Skeletal muscle tissue (tissue), 4 donors: Measurements from ENCODE around the gene C1GALT1C1. TPM values are rescaled to one million over a fixed set of nuclear protein-coding genes. Genes with fewer than 3 reads are reported as not detected.
"Not testable (repeated sequence)": the region's sequence is repeated elsewhere in the genome, so short reads cannot be mapped to it uniquely, and the experiment has no call there.

Source experiments
- H3K27ac ChIP-seq: one replicate; pipeline ENCODE4 v1.7.0; 2013; ENCODE audit warnings: mild to moderate bottlenecking, low read depth, low read length, inconsistent platforms
- H3K27me3 ChIP-seq, 3 donors: one replicate each; pipeline ENCODE4 v1.7.0; 2013; ENCODE audit warnings: low read length in 3 of 3; ENCODE audit not compliant: control insufficient read depth in 3 of 3, insufficient read depth in 3 of 3
- H3K36me3 ChIP-seq, 3 donors: one replicate each; pipeline ENCODE4 v1.7.0; 2013; ENCODE audit warnings: low read length in 3 of 3; ENCODE audit not compliant: control insufficient read depth in 3 of 3, insufficient read depth in 3 of 3
- H3K4me1 ChIP-seq, 3 donors: one replicate each; pipeline ENCODE4 v1.7.0; 2013; ENCODE audit warnings: low read length in 3 of 3, mild to moderate bottlenecking in 3 of 3; ENCODE audit not compliant: control insufficient read depth in 3 of 3, insufficient read depth in 3 of 3
- H3K4me3 ChIP-seq, 3 donors: one replicate each; pipeline ENCODE4 v1.7.0; 2013; ENCODE audit warnings: low read length in 3 of 3
- H3K9ac ChIP-seq, 3 donors: one replicate each; pipeline ENCODE4 v1.7.0; 2013; ENCODE audit warnings: low read length in 3 of 3, mild to moderate bottlenecking in 3 of 3, moderate library complexity in 2 of 3, low read depth in 1 of 3
- H3K9me3 ChIP-seq, 3 donors: one replicate each; pipeline ENCODE4 v1.7.0; 2013; ENCODE audit warnings: low read length in 3 of 3; ENCODE audit not compliant: control insufficient read depth in 3 of 3
- total RNA-seq: library from RNA; depleted of rRNA; stranded (reverse); fragments of >200 nt; gene quantifications from one replicate; pipeline ENCODE4 v1.2.3, GENCODE V29; 2014
- donor health status: Osteomylitis.

The C1GALT1C1 gene
- total RNA-seq, 1 donor from 2014 or later: 16.2 TPM

DNA sequence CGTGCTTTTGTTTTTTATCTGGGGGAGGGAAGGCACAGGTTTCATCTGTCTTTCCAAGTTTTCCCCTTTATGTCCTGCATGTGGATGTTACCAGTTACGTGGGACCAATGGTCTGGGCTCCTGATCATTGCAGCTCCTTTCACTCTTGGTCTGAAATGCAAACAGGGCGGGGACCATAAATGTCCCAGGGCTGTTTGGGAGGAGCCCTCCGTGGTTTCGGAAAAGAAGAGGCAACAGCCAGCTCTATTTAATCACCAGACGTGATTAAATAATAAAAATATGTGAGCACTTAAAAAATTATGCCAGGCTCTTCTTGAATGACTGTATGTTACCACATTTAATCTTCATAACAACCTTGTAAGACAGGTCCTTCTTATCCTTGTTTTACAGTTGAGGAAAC lies 30.8 kb upstream of the C1GALT1C1 start:
- Histone ChIP-seq H3K27ac (no peak overlapping the region), H3K4me1 (no peaks in the 10 kb centered on the region), H3K36me3 (no peaks in the 10 kb centered on the region), H3K9ac (no peak overlapping the region), H3K27me3 (no peaks in the 10 kb centered on the region), H3K9me3 (no peaks in the 10 kb centered on the region), H3K4me3 (no peak overlapping the region)

DNA sequence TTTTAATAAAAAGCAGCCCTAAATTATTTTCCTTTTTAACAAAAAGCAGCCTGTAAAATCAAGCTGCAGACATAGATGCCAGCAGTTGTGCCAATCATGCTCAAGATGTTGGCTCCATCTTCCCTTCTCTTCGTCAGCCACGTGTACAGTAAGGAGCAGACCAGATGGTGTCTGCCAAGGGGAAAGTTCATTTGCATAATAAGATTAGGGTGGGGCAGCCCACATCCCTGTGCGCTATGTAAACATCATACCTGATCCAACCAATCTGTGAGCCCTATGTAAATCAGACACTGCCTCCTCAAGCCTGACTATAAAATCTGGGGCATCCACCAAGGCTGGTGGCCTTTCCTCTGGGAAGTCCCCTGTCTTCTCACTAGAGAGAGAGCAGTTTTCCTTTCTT lies 23.1 kb upstream of the C1GALT1C1 start:
- no peak overlapping the region for H3K27ac ChIP-seq
- no peak overlapping the region for H3K9ac ChIP-seq
- no peaks in the 10 kb centered on the region for H3K36me3 ChIP-seq
- no peaks in the 10 kb centered on the region for H3K4me1 ChIP-seq
- no peaks in the 10 kb centered on the region for H3K27me3 ChIP-seq
- H3K9me3 ChIP-seq: no peaks in the 10 kb centered on the region
- H3K4me3 ChIP-seq: no peak overlapping the region

DNA sequence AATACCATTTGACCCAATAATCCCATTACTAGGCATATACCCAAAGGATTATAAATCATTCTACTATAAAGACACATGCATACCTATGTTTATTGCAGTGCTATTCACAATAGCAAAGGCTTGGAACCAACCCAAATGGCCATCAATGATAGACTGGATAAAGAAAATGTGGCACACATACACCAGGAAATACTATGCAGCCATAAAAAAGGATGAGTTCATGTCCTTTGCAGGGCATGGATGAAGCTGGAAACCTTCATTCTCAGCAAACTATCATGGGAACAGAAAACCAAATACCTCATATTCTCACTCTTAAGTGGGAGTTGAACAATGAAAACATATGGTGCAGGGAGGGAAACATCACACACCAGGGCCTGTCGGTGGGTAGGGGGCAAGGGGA lies 22.4 kb upstream of the C1GALT1C1 start:
- not testable (repeated sequence) for H3K9me3 ChIP-seq, H3K4me1 ChIP-seq, H3K4me3 ChIP-seq, H3K27me3 ChIP-seq, H3K9ac ChIP-seq, H3K27ac ChIP-seq, H3K36me3 ChIP-seq

DNA sequence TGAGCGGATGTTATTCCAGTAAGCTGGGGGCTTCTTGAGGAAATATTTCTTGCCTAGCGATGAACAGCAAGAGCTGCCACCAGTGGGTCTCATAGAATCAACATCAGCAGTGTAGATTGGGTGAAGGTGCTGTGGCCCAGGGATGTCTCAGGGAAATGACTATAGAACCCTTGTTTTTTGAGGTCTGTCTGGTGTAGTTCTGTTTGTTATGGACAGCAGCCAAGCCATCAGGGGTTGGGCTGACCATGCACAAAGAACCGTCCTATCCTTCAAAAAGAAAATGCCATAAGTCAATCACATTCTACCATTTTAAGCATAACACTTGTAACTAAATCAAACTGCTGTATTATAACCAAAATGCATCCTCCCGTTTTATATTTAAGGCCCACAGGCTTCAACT lies 17.3 kb upstream of the C1GALT1C1 start:
- H3K27ac ChIP-seq: no peak overlapping the region
- no peaks in the 10 kb centered on the region for H3K9me3 ChIP-seq
- H3K9ac ChIP-seq: no peak overlapping the region
- no peaks in the 10 kb centered on the region for H3K36me3 ChIP-seq
- H3K4me3 ChIP-seq: no peak overlapping the region
- H3K27me3 ChIP-seq: no peaks in the 10 kb centered on the region
- no peaks in the 10 kb centered on the region for H3K4me1 ChIP-seq

DNA sequence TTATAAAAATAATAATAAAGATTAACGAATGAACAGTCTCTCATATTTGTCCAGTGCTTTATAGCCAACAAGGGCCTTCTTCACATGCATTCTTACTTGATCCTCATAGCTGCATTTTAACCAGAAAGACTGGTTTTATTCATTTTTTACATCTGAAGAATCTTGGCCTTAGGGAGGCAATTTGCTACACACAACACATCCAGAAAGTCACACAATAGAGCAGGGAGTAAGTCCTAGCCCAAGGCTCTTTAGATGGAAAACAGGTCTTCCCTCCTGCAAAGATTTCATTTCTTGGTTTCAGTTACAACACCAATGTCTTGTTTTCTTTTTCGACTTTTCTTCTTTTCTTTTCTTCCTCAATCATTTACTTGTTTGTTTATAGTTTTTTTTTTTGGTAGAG lies 13.0 kb upstream of the C1GALT1C1 start:
- H3K27me3 ChIP-seq: no peaks in the 10 kb centered on the region
- no peaks in the 10 kb centered on the region for H3K36me3 ChIP-seq
- H3K9me3 ChIP-seq: no peaks in the 10 kb centered on the region
- no peak overlapping the region for H3K4me3 ChIP-seq
- no peak overlapping the region for H3K27ac ChIP-seq
- no peaks in the 10 kb centered on the region for H3K4me1 ChIP-seq
- no peak overlapping the region for H3K9ac ChIP-seq

DNA sequence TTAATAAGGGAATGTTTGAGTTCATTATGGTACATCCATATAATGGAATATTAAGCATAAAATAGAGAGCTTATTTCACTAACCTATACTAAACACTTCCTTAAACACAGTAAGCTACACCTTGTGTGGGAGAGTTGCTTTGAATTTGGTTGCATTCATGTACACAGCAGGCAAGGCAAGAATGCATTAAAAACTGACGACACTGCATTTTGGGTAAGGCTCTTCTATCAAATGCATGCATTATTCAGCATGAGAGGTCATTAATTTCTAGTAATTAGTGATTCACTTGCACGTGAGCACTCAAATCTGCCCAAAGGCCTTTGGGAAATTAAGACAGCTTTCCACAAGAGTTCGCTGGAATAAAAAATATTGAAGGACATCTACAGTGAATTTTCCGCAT lies 8.8 kb upstream of the C1GALT1C1 start:
- no peaks in the 10 kb centered on the region for H3K27me3 ChIP-seq
- H3K27ac ChIP-seq: no peak overlapping the region
- H3K9me3 ChIP-seq: no peaks in the 10 kb centered on the region

DNA sequence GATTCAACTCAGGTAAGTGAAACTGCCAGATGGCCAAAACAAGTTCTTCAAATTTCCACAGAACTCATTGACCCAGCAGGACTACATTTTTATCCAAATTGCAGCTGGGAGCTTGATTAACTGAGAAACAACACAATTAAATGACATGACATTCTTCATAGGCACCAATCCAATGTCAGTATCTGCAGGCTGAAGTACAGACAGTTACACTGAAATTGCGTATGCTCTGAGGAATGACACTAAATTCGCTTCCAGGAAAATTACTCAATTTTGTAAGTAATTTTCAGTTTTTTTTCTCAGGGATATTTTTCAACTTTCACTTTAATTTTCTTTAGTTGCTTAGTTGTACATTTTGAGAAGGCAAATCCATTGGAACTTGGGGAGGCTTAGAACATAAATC lies 4.5 kb downstream of the C1GALT1C1 start:
- no peak overlapping the region for H3K9ac ChIP-seq
- peaks cover 0 to 3% (median 0%) of the 10 kb centered on the region in 3 donors for H3K4me1 ChIP-seq
- H3K9me3 ChIP-seq: no peaks in the 10 kb centered on the region
- H3K36me3 ChIP-seq: no peaks in the 10 kb centered on the region
- H3K27ac ChIP-seq: no peak overlapping the region
- no peak overlapping the region for H3K4me3 ChIP-seq
- no peaks in the 10 kb centered on the region for H3K27me3 ChIP-seq

More for the DNA sequence above, 8.8 kb upstream of the C1GALT1C1 start:
- Histone ChIP-seq H3K9ac (no peak overlapping the region), H3K4me1 (no peaks in the 10 kb centered on the region), H3K4me3 (no peak overlapping the region), H3K36me3 (no peaks in the 10 kb centered on the region)

DNA sequence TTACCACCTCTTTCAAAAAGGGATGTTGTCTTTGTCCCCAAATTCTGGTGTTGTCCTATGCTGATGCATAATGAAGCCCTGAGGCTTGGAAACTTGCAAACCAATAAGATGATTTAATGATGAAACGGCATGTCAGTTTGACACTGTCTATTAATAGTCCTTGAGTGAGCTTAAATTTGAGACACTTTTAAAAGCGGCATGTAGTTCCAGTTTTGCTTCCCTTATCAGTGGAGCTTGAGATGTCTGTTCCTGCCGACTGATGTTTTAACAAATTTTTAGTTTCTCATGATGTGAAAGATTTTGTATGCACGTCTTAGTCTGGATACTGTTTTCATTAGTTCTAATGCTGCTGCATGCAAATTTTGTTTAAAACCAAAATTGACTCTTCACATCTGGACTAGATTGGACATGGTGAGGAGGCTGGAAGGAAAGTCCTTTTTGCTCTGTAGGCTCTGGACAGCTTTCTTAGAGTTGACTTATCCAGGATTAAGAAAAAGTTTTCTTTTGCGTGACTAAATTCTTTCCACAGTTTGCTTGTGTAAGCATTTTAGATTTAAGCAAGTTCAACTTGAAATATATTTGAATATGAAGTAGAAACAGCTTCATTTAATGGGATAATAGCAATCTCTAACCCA lies 11.7 kb downstream of the C1GALT1C1 start:
- no peaks in the 10 kb centered on the region for H3K27me3 ChIP-seq
- no peaks in the 10 kb centered on the region for H3K9me3 ChIP-seq
- no peak overlapping the region for H3K9ac ChIP-seq
- peaks cover 0 to 3% (median 0%) of the 10 kb centered on the region in 3 donors for H3K36me3 ChIP-seq
- H3K4me3 ChIP-seq: no peak overlapping the region
- H3K4me1 ChIP-seq: no peaks in the 10 kb centered on the region
- H3K27ac ChIP-seq: no peak overlapping the region

DNA sequence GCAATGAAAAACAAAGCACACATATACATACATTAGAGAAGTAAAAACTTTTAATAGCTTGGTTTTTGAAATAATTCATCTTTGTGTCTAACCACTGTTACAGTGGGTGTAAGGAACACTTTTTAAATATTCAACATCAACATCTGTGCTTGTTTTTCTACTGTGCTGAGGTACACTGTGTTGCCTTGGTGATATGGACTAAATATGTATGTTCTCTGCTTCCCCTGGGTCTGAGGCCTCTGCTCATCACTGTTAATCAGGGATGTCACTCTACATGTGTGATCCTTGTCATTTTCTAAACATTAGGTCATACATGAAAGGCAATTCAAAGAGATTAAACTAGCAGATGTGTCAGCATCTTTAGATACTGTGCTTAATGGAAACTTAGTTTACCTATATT lies 15.0 kb downstream of the C1GALT1C1 start:
- no peaks in the 10 kb centered on the region for H3K9me3 ChIP-seq
- no peaks in the 10 kb centered on the region for H3K27me3 ChIP-seq
- H3K4me3 ChIP-seq: no peak overlapping the region
- no peak overlapping the region for H3K9ac ChIP-seq
- peaks cover 2 to 11% (median 5%) of the 10 kb centered on the region in 3 donors for H3K36me3 ChIP-seq
- H3K27ac ChIP-seq: no peak overlapping the region
- H3K4me1 ChIP-seq: no peaks in the 10 kb centered on the region

DNA sequence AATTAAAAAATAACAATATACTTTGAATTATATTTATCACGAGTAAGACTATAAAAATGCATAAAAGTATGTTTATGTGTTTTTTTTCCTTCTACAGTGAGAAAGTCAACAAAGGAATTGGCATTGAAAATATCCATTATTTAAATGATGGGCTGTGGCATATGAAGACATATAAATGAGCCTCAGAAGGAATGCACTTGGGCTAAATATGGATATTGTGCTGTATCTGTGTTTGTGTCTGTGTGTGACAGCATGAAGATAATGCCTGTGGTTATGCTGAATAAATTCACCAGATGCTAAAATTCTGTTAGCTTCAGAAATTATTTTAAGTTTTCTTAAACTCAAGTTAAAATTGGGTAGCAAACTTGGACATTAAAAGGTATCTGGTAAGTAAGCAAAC lies 17.8 kb downstream of the C1GALT1C1 start:
- Histone ChIP-seq H3K9ac (no peak overlapping the region), H3K4me1 (no peaks in the 10 kb centered on the region), H3K4me3 (no peak overlapping the region), H3K27ac (no peak overlapping the region), H3K9me3 (no peaks in the 10 kb centered on the region), H3K36me3 (peaks cover 2 to 11% (median 10%) of the 10 kb centered on the region in 3 donors), H3K27me3 (no peaks in the 10 kb centered on the region)
